ENCODE data around the gene SNX33.

DNA sequence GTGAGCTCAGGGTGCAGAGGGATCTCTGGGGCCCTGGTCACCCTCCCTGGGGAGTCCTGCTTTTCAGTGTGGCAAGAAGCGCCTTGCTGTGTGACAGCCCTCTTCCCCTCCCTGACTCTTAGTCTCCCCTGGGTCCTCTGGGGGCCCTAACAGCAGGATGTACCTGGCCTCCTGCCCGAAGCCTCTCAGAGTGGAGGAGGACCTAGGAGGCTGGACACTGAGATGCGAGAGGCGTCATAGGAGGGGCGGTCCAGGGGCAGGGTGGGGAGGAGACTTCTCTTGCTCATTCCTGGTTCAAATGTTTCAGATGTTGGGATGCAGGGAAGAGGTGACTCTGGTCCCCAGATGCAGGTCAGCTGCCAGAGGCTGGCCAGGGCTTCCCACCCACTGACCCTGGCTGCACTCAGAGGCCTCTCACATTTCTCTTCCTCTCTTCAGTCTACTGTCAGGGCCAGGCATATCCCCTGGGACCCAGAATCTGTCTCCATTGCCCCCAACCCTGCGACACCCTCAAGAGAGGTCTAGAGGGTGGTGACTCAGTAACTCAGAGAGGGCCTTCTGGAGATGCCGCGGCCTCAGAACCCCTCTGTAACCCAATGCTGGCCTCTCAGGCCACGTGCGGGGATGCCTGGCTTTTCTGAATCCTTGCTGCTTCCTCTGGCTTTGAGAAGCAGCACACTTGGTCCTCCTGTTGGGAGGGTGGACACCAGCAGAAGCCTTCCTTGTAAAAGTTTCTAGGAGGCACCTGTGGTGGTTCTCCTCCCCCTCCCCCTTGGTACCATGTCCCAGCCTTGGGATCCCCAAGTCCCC is 25.9 kb downstream of the SNX33 start:
- no peak for TF ChIP-seq ZNF274 (IDR thresholded peaks at IDR 0.05; ENCODE audit: low read depth, low read length)
- TF ChIP-seq SUZ12 (IDR thresholded peaks at IDR 0.05; ENCODE audit: extremely low read depth, insufficient read depth, insufficient read length), result no peak

Measured in NT2/D1 (cell line).